Caki2 (cell line): Measurements from ENCODE around the gene MTFR2. TPM values are rescaled to one million over a fixed set of nuclear protein-coding genes. Genes with fewer than 3 reads are reported as not detected.
"Not testable (repeated sequence)": the region's sequence is repeated elsewhere in the genome, so short reads cannot be mapped to it uniquely, and the experiment has no call there.

Experiments
- DNase-seq: peaks from one replicate; pipeline ENCODE4 v3.0.0-alpha.2; 2015; ENCODE audit warnings: low read depth
- in situ Hi-C: cut with HindIII; loops from 2 replicates; pipeline ENCODE4 v1.10.0; 2016; ENCODE audit warnings: low sequenced_read_pairs, low pct_unique_long_range_greater_than_20kb, mixed read lengths
- total RNA-seq: library from RNA; depleted of rRNA; stranded (reverse); fragments of >200 nt; shearing (Covaris generic); gene quantifications from 2 replicates; pipeline ENCODE4 v1.2.3, GENCODE V29; 2014; ENCODE audit warnings: low replicate concordance

The MTFR2 gene
- total RNA-seq, 1 experiment from 2014 or later = 10.6 TPM

DNA sequence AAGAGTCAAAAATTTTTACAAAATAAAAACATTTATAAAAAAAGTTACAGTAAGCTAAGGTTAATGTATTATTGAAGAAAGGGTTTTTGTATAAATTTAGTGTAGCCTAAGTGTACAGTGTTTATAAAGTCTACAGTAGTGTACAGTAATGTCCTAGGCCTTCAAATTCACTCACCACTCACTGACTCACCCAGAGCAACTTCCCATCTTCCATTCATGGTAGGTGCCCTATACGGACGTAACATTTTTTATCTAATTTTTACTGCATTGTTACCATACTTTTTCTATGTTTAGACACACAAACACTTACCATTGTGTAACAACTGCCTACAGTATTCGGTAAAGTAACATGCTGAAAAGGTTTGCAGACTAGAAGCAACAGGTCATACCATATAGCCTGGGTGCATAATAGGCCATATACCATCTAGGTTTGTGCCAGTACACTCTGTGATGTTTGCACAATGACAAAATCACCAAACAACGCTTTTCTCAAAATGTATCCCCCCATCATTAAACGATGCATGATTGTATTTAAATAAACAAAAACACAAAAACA, 6.0 kb downstream of the MTFR2 start:
- no peak for DNase-seq
- in situ Hi-C loops = no loop called here

DNA sequence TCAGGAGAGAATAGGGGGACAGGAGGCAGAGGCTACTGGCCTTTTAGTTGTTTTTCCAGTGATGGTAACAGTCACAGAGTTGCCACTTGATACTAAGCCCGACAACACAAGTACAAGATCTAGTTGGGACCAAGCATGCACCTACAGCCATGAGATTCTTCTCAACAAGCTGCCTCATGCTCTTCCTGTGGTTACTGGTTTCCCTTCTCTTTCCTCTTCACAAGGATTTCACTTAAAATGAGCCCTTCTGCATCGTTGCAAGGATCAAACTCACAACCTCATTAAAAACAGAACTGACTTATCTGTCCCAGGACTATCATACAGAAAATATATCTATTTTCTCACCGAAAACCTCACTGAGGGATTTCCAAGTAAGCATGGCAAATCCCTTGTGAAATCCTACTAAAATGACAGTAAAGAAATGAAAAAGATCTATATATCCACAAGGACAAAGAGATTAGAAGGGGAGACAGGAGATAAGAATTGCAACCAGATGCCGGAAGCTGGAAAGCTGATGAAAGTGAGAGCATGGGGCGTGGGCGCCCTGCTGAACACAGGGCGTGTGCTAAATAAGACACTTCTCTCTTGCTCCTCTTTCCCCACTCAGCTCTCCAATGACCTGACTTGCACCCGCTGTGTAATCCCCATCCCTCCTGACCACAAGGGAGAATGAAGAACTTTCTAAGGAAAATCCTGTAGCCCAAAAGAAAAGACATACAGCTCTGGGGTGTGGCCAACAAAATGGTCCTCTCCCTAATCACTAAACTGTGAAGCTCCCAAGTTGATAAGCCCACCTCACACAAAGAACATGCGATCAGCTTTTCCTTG, 13.4 kb downstream of the MTFR2 start:
- in situ Hi-C loops = no loop called here
- no peak for DNase-seq

DNA sequence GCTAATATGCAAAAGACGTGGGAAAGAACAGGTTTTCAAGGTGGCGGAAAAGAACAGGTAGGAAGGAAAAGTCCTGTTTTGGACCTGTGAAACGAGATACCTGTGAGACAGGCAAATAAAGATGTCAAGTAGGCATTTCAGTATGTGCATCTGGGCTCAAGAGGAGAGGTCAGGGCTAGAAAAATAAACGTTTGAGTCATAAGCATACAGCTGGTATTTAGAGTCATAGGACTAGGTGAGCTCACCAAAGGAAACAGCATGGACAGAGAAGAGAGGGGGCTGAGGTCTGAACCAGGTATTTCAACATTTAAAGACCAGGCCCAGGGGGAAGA, 14.9 kb downstream of the MTFR2 start:
- in situ Hi-C loops = no loop called here
- DNase-seq = peak; percentile 67

DNA sequence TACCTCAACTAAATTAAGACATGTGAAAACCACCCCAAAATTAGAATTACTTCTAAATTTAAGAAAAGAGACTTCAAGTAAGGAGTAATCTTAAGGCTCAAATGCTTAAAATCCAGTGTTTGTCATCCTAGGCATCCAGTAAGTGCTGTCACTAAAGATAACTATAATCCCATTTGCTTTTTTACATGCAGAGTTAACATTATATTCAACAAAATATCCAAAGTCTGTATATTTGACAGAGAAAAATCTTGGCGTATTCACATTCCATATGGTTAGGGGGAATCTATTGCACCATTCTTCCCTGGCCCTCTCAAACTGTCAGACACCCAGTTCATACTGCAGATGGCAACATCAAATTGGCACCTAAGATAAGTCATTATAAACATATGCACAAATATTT, 17.4 kb downstream of the MTFR2 start:
- in situ Hi-C loops = no loop called here
- DNase-seq = no peak

DNA sequence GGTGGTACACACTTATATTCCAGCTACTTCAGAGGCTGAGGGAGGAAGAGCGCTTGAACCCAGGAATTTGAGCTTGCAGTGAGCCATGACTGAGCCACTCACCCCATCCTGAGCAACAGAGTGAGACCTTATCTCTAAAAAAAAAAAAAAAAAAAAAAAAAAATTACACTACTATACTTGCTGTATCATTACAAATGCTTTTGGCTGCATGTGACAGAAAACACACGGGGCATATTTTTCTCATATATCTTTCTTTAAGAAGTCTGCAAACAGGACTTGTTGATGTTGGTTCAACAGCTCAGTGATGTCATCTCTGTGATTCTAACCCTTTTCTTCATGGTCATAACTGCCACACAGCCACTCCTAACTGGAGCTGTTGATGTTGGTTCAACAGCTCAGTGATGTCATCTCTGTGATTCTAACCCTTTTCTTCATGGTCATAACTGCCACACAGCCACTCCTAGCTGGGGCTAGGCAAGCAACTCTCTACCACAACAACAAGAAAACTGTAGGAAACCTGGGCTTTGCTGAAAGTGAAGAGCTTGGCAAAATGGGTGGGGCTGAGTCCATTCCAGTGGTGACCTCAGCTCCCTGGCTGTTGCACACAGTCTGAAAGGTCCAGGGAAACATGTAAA, 19.8 kb downstream of the MTFR2 start:
- in situ Hi-C loops = no loop called here
- peak; percentile 85 for DNase-seq

DNA sequence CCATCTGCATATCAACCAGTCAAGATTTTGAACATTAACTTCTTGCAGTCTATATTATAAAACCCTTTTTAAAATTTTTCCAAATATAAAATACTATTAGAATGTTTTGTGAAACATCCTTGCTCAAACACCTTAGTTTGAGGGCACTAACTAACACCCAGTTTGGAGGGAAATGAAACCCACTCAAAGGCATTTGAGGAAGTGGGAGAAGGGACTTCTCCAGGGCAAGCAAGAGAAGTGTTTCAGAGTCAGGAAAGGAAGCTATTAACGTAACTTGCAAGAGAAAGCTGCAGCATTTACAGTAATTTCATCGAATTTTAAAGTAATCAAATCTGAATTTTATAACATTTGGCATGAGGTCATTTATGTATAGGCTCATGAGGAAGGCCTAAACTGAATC, 21.3 kb downstream of the MTFR2 start:
- DNase-seq = no peak
- in situ Hi-C loops = no loop called here

DNA sequence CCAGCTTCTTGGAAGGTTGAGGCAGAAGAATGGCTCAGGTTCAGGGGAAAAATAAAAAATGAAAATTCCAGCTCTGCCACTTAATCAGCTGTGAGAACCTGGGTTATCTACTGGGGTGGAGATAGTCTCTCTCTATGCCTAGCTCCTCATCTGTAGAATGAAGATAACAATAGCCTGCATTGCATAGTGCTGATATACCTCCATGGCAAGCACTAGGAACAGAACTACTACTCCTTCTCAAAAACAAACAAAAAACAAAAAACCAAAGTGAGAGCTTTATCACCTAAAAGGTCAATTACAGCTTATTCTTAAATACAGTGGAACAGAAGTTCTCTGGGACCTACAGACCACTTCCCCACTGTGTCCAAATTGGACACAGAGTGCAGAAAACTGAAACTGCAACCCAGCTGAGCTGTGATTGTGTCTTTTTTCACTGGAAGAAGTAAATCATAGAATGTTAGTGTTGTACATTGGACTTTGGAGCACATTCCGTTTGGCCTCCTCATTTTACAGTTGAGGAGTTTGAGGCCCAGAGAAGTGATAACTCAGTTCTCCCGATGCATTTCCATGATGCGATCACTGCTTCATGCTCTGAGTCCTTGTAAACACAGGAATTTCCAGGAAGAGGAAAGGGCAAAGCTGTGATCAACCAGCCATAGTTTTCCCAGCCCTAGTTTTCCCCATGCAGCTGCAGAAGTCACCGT, 23.3 kb downstream of the MTFR2 start:
- DNase-seq = peak; percentile 38
- in situ Hi-C loops = no loop called here

DNA sequence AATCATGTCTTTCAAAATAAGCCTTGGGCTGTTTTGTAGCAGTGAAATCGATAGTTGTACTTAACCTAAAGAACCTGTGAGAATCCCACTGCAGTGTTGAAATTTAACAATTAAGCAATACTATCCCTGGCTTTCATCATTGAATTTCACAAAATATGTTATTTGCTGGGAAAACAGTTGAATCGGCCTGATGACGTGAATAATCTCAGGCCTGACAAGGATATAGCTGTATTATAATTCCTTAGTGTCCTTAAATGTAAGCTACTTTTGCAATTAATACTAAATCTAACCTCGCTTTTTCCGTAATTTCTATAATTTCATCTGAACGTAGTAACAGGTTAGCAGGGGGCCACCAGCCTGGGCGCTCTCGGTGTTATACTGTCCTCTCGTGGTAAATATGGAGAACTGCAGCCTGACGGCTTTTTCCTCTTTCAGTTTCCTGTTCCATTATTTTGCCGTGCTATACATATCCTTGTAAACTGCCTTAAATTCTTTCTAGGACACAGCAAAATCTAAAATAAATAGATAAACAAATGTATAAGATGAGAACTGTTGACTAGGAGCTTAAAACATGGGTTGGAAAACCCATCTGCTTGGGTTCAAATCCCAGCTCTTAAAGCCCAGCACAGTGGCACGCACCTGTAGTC, 24.0 kb downstream of the MTFR2 start:
- in situ Hi-C loops = no loop called here
- peak; percentile 56 for DNase-seq

DNA sequence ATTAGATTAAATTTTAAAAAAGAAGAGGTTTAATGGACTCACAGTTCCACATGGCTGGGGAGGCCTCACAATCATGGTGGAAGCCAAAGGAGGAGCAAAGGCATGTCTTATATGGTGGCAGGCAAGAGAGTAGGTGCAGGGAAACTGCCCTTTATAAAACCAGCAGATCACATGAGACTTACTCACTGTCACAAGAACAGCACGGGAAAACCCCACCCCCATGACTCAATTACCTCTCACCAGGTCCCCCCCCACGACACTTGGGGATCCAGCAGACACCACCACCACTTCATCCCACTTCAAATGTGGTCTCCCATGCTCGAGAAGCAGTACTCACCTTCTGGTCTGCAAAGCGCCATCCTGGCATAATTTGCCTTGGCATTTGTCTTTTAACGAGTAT, 24.6 kb downstream of the MTFR2 start:
- no peak for DNase-seq
- in situ Hi-C loops = no loop called here

DNA sequence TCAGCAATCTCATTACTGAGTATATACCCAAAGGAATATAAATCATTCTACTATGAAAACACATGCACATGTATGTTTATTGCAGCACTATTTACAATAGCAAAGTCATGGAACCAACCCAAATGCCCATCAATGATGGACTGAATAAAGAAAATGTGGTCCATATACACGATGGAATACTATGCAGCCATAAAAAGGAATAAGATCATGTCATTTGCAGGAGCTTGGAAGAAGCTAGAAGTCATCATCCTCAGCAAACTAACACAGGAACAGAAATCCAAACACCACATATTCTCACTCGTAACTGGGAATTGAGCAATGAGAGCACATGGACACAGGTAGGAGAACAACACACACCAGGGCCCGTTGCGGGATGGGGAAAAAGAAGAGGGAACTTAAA, 25.1 kb downstream of the MTFR2 start:
- DNase-seq, in situ Hi-C loops: not testable (repeated sequence)

DNA sequence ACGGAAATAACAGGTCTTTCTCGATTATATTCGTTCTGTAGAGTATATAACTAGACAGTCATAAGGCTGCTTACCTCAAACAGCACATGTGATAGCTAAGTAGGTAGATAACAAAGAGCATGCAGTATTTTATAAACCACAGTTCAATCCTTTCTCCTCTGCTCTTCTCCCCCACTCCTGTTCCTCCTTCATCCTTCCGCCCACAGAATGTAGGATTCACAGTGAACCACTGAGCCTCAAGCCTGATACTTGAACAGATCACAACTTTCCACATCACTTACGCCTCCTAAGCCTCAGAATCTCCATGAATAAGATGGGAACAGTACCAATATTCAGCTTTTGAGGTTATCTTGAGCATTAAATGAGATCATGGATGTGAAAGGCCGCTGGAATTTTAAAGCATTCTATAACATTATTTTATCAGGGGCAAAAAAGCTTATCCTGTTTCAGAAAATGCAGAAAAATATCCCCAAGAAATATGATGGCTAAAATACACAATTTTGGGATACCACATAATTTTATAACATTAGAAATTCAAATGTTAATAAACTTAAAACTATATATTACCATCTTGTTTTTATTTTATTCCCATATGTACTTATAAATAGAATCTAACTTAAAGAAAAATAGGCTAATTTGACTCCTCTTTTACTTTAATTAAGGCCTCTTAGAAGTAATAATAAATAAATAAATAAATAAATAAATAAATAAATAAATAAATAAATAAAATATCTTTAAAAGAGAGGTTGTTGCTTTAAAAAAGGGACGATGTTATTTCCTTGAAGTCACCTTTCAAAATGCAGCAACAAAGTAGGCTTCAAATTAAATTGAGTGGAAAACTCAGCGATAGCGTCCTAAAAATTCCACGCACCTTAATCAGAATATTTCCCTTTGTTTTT, 33.4 kb downstream of the MTFR2 start:
- no peak for DNase-seq
- in situ Hi-C loops = no loop called here

DNA sequence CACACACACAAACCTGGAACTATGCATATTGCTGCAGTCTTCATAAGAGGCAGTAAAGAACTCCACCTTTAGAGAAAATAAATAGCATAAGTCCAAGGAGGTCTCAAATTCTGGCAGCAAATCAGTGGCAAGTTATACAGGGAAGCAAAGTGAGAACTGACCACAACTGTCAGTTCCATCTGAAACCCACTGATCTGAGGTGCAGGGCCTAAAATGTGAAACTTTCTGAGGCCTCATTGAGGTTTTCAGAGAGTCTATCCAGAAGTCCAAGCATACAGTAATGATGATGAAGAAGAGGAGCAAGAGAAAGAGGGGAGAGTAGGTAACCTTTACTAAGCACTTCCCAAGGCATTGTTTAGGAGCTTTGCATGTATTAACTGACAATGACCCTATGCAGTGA, 36.3 kb downstream of the MTFR2 start:
- DNase-seq = no peak
- in situ Hi-C loops = no loop called here

DNA sequence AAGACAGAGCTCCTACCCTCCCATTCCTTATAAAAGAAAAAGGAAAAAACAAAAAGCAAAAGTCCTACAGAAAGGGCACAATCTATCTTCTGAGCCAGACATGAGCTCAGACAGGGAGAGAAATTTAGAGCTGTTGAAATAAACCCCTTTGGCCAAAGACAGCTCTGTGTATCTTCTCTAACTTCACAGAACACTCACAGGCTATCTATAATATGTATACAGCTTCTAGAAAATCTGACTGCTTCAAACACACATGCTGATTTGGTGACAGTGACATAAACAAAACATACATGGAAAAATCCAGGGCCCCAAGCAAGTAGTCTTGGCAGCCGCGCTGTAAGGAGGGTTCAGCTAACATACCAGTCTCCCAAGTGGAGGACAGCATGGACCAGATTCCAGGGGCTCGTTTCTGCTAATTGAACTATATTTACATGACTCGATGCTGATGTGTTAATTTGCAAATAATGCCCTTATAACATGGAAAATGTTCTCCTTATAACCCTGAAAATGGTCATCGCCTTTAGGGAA, 37.0 kb downstream of the MTFR2 start:
- in situ Hi-C loops = no loop called here
- no peak for DNase-seq

DNA sequence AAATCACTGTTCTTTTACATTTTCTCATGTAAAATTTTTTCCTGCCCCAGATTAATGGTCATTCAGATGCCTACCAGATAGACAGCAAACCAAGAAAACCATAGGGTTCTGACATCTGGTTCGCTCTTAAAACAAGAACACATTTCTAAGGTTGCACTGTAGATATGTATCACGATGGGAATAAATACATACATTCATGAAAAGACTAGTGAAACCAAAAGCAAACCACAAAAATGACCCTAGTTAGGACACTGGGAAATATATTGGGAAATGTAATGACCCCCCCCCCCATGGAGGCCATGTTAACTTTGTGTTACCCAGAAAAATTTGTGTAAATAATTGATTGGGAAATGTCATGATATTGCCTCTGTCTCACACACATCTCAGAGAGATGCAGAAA, 37.5 kb downstream of the MTFR2 start:
- no peak for DNase-seq
- in situ Hi-C loops = no loop called here

DNA sequence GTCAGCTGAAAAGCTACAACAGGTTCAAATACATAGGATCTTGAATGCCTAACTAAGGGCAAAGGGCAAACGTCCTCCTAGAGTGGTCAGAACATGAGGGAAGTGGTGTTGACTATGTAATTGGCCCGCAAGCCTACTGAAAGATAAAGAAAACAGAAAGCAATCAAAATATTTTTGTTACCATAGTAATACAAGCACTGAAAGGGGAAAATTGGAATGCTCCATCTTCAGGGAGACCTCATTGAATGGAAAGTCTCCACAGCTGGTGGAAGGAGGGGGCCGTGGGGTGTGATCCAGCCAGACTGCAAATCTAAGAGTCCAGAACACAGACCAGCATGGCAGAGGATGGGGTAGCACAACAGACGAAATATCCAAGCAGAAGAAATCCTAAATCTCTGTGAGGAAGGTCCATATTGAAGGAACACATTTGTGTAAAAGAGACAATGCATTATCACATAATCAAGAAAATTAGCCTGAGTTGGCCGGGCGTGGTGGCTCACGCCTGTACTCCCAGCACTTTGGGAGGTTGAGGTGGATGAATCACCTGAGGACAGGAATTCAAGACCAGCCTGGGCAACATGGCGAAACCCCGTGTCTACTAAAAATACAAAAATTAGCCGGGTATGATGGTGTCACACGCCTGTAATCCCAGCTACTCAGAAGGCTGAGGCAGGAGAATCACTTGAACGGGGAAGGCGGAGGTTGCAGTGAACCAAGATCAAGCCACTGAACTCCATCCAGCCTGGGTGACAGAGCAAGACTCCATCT, 39.5 kb downstream of the MTFR2 start:
- in situ Hi-C loops = no loop called here
- DNase-seq = no peak

DNA sequence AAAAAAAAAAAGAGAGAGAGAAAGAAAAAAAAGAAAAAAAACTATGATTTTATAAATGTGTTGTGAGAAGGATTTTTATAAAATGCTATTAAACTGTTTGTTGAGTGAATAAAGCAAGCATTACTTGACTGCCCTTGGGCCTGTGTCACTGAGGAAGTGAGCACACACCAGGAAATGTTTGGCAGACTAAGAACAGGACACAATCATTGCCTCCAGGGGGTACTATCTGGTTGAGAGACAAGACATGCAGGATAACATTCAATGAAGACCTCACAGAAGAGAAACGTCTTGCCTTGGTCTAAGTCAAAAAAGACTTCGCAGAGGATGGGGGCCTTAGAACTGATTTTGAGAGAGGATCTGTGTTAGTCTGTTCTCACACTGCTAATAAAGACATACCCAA, 40.6 kb downstream of the MTFR2 start:
- no peak for DNase-seq
- in situ Hi-C loops = no loop called here

DNA sequence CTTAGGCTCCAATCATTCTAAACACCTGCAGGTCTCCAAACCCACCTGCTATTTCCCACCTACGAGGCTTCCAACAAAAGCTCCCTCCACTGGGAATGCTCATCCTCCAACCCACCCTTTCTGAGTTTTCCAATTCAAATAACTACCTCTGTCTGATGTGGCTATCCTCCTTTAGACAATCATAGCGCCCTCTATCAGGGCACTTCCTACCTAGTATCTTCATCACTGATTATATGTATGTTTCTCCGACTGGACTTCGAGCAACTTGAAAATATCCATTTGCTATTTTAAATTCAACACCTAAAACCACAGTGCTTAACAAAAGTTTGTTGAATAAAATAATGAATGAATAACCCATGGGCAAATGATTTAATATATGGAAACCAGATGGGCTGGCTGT, 41.3 kb downstream of the MTFR2 start:
- in situ Hi-C loops = no loop called here
- DNase-seq = no peak
